ENCODE results near the gene PTPRG.

DNA sequence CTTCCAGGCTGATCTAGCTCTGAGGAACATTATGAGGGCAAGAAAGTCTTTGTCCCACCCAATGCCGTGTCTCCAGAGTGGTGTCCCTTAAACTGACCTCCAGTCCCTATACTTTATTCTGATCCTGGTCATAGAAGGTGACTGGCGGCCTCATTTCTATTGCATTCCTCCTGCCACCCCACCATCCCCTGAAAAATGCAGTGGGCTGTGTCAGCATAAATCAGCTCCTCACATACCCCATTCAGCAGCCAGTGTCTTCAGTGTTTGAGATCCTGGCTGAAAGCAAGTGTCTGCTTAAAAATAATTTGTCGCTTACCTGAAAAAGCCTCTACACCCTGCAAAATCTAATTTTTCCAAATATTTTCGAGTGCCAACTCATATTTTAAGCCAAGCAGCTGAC is 465.9 kb downstream of the PTPRG start:
- TF ChIP-seq POLR2AphosphoS5 (IDR thresholded peaks at IDR 0.05; ENCODE audit: low read length), result no peak
- no peak for TF ChIP-seq RCOR1 (conservative IDR thresholded peaks at IDR 0.05; ENCODE audit: low read depth, low read length)
- TF ChIP-seq POLR2A (IDR thresholded peaks at IDR 0.05; ENCODE audit: low read depth, low read length), result no peak
- TF ChIP-seq RUNX3 (IDR thresholded peaks at IDR 0.05; ENCODE audit: low read length), result no peak
- TF ChIP-seq ETV6 (conservative IDR thresholded peaks at IDR 0.05 in 1 of 2, IDR thresholded peaks at IDR 0.05 in 1 of 2; ENCODE audit: borderline replicate concordance in 1 of 2, low read depth in 1 of 2), result no peak
- TF ChIP-seq EZH2 (IDR thresholded peaks at IDR 0.05; ENCODE audit: borderline replicate concordance, control insufficient read depth, low read depth, low read length), result no peak
- TF ChIP-seq NR2F1 (conservative IDR thresholded peaks at IDR 0.05), result no peak
- no peak for TF ChIP-seq NFXL1 (IDR thresholded peaks at IDR 0.05; ENCODE audit: borderline replicate concordance)
